Neural progenitor cell (in vitro differentiated cells): ENCODE measurements around the gene MSL1.

Experiments used
- CTCF ChIP-seq: fragments of 200-600 bp; sonication (generic); IDR thresholded peaks from 2 replicates; pipeline ENCODE4 v1.5.1; 2017; ENCODE audit warnings: antibody characterized with exemption, mild to moderate bottlenecking
- EZH2 ChIP-seq: fragments of 200-600 bp; sonication (generic); IDR thresholded peaks from 2 replicates; pipeline ENCODE4 v1.6.1; 2017; ENCODE audit warnings: antibody characterized with exemption, mild to moderate bottlenecking, moderate library complexity

GRCh38 chr17:40178021-40178601 is 56.3 kb downstream of the MSL1 start:
- TF ChIP-seq CTCF (peak; percentile 31), EZH2 (no peak)
